Ammon's horn (tissue), 1 donor: ENCODE data around the gene ADNP.
A peak's percentile ranks its signal among the peaks of the same experiment; 100 is the strongest.
"Not testable (repeated sequence)": the region's sequence is repeated elsewhere in the genome, so short reads cannot be mapped to it uniquely, and the experiment has no call there.

ENCODE experiments used
- DNase-seq: peaks from one replicate; pipeline ENCODE4 v3.0.0-alpha.2; 2016; ENCODE audit warnings: low spot score

The ADNP gene

GRCh38 chr20:50931306-50932015, at the start of gene ADNP:
ADNP (minus strand) TSS chr20:50931437; CDS start chr20:50903996, 27,441 bp downstream.
- peak; percentile 95 for DNase-seq

GRCh38 chr20:50980071-50980681, 48.9 kb upstream of the ADNP start:
- no peak for DNase-seq

DNA sequence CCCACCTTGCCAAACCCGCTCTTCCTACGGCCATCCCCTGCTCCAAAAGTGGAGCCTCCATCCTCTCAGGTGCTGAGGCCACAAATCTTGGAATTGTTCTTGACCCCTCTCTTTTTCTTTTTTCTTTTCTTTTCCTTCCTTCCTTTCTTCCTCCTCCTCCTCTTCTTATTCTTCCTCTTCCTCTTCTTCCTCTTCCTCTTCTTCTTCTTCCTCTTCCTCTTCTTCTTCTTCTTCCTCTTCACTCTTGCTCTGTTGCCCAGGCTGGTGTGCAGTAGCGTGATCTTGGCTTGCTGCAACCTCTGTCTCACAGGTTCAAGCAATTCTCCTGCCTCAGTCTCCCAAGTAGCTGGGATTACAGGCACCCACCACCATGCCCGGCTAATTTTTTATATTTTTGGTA, 47.3 kb upstream of the ADNP start:
- DNase-seq: not testable (repeated sequence)

GRCh38 chr20:50977066-50978021, 46.1 kb upstream of the ADNP start:
- no peak for DNase-seq

DNA sequence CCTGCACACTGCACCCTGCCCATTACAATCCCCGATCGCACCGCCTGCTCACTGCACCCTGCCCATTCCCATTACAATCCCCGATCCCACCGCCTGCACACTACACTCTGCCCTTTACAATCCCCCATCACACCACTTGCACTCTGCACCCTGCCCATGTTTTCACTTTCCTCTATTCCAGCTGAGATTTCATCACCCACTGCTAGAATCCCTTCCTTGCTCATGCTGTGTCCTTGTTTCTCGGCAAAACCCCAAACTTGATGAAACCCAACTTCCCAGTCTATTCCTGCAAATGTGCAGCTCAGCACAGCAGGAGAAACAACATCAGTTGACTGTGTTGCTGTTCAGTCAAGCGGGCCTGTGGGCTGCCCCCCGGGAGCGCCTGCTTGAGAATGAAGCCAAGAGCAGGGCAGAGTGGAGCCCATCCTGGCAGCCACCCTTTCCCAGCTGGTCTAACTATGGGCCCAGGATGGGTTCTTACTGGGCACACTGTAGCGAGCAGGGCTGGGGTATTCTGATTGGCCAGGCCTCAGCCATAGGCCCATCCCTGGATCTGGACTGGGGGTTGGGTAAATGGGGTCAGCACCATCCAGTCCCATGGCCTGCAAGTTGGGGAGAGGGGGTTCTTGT, 44.6 kb upstream of the ADNP start:
- no peak for DNase-seq

- DNase-seq: no peak
Measured at GRCh38 chr20:50969912-50970311, 38.7 kb upstream of the ADNP start.

- DNase-seq: no peak
Measured at GRCh38 chr20:50969435-50969834, 38.2 kb upstream of the ADNP start.

GRCh38 chr20:50968289-50968688, 37.1 kb upstream of the ADNP start:
- DNase-seq: no peak

DNA sequence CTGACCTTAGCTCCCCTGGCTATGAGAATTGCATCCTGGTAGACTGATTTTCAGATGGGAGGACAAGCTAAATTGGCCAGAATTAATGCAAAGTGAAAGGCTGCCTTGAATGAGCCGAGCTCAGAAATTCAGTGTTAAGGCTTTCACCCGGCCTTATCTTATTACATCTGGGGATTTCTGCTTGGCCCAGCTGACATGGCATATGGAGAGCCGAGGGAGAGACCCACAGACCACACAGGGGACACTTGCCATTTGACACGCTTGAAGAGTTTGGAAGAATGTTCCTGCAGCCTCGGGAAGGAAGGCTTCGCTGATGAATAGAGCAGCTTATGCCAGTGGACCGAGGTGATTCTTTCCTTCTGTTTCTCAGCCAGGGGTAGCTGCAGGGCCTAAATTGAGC, 36.3 kb upstream of the ADNP start:
- no peak for DNase-seq

- DNase-seq: no peak
Measured at GRCh38 chr20:50959543-50960126, 28.4 kb upstream of the ADNP start.

DNA sequence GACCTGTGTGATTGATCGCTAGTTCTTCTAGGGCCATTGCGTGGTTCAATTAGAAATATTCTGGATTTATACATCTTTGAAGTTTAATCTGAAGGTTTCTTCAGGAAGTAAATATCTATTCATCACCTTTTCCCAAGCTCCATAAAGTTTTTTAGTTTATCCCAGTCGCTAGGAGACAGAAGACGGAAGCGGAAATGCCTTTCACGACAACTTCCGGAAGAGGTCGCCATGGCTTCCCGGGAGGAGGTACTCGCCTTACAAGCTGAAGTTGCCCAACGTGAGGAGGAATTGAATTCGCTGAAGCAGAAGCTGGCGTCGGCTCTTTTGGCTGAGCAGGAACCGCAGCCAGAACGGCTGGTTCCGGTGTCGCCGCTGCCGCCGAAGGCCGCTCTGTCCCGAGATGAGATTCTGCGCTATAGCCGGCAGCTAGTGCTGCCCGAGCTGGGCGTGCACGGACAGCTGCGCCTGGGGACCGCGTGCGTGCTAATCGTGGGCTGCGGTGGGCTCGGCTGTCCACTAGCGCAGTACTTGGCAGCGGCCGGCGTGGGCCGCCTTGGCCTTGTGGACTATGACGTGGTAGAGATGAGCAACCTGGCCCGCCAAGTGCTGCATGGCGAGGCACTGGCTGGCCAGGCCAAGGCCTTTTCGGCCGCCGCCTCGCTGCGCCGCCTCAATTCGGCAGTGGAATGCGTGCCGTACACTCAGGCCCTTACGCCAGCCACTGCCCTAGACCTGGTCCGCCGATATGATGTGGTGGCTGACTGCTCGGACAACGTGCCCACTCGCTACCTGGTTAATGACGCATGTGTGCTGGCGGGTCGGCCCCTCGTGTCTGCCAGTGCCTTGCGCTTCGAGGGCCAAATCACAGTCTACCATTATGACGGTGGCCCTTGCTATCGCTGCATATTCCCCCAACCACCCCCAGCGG, 27.6 kb upstream of the ADNP start, which contains the start of gene MOCS3:
TSS of gene MOCS3 (plus strand) at position 204 of the 928 bp plus-strand sequence. CDS start at position 229, 25 bp downstream.
- peak; percentile 92 for DNase-seq

DNA sequence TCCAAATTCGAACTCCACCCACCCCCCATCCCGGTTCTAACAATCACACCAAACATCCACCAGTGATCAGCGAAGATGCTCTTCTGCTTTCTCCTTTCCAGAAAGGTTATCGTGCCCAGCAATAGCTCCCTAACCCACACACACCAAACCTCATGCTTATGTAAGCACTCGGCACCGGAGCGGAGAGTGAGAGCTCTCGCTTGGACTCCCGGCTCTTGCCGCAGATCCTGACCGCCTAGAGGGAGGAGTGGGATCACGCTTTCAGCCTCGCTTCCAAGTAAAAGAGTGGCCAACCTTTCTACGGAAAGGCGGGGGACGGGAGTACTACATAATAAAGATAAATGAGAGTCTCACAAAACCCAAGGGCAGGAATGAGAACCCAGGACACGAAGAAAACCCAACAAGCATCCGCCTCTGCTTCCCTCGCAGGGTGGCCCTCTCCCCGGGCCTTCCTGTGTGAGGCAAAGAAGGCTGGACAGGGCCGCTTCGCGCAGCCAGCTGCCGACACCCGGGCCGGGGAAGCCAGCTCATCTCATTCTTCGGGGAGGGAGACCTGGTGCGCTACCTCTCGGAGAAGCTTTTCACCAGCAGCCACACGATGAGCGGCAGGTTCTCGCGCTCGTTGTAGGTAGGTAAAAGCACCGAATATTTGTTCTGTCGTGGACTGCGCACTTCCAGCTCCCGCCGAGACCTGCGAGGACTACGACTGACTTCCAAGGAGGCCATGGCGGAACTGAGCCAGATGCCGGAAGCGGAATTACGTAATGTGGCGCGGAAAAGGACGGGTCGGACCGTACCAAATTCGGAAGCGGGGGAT, 26.8 kb upstream of the ADNP start, which contains the start of gene DPM1:
TSS of gene DPM1 (minus strand) at position 735 of the 817 bp plus-strand sequence. CDS start at position 726, 9 bp downstream.
- DNase-seq: peak; percentile 93

DNA sequence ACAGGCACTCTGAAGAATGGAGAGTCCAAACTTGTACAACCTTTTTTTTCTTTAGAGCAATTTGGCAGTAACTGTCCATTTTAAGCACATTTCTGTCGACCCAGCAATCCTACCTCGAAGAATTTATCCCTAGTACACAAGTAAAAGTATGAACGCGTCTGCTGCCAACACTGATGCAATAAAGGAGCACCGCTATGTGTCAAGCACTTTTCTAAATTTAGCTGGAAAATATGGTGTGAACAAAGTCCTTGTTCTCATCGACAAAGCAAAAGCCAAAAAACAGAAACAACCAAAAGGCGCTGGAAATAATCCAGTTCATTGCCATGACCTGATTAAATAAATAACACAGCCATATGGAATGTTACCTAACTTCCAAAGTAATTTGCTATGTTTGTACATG, 26.0 kb upstream of the ADNP start:
- no peak for DNase-seq

GRCh38 chr20:50953821-50954220, 22.6 kb upstream of the ADNP start:
- DNase-seq: no peak

GRCh38 chr20:50953196-50953595, 22.0 kb upstream of the ADNP start:
- DNase-seq: no peak

DNA sequence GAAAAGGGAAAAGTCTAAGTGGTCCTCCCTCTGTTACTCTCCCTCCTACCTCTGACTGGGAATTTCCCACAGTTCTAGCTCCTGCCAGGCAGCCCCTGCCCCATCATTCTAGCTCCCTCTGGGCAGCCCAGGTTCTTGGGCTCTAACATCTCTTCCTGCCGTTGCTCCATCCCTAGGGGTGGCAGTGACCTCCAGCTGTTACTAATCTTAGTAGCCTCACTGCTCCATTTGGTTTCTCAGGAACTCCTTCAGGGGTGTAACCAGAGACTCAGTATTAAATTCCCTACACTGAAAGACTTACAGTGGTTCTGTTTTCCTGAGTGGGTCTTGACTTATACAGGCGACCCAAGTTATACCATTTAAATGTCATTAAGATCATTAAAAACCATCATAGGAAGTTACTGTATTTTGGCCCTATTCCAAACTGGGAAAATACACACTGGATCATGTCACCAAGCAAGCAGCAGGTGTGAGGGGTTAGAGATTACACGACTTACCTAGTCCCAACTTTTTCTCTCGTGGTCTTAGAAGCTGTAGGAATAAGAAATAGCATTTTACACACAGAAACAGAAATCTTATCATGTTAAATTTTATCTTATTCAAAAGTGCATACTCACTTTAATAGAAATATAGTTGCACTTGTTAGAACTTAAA, 17.0 kb upstream of the ADNP start:
- DNase-seq: no peak

GRCh38 chr20:50943069-50943468, 11.8 kb upstream of the ADNP start:
- no peak for DNase-seq

- DNase-seq: no peak
Measured at GRCh38 chr20:50933589-50933988, 2.4 kb upstream of the ADNP start.

GRCh38 chr20:50932691-50933280, 1.5 kb upstream of the ADNP start:
- no peak for DNase-seq
